B cell (primary cell): ENCODE results near the gene PER1.

ENCODE experiments used
- CTCF ChIP-seq: fragments of 200-600 bp; IDR thresholded peaks from one replicate; pipeline ENCODE4 v1.8.0; 2022; ENCODE audit warnings: antibody characterized with exemption, mild to moderate bottlenecking
- EZH2 ChIP-seq: IDR thresholded peaks from 2 replicates; pipeline ENCODE4 v1.6.1; 2012; ENCODE audit warnings: borderline replicate concordance, low read depth, mild to moderate bottlenecking, moderate library complexity, low read length; ENCODE audit not compliant: insufficient read depth, poor library complexity, severe bottlenecking

- no peak for TF ChIP-seq CTCF
- no peak for TF ChIP-seq EZH2
Measured at GRCh38 chr17:8147141-8147804, 4.9 kb downstream of the PER1 start.
